ENCODE data around the gene RIPK3. TPM values are rescaled to one million over a fixed set of nuclear protein-coding genes. Genes with fewer than 3 reads are reported as not detected.

The RIPK3 gene
- total and polyA plus RNA-seq, 8 donors = 3.9 to 13.0 (median 6.1) TPM

DNA sequence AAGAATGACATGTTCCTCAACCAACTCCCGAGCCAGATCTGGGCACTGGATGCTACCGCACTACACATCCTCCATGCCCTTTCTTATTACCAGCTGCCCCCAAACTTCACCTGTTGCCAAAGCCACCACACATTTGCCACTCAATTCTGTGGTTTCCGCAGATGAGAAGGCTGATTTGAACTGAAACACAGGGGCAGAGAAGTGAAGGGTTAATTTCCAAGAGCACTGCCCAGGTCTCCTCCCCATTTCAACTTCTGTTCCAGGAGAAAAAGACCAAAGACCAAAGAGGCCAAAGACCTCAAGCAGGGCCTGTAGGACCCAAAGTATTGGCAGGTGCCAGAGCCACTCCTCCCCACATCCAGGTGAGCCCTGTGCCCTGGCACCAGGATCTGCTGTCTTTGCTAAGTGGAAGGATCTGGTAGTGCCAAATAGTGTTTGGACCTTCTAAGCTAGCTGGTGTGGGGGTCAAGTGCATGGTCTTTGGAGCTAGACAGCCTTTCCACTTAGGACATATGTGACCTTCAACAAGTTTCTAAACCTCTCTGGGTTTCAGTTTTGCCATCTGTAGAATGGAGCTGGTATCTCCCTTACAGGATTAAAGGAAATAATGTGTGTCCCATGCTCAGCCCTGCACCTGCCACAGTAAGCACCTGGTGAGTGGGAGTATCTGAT, 48.2 kb downstream of the RIPK3 start:
- TF ChIP-seq, protein P1, sequence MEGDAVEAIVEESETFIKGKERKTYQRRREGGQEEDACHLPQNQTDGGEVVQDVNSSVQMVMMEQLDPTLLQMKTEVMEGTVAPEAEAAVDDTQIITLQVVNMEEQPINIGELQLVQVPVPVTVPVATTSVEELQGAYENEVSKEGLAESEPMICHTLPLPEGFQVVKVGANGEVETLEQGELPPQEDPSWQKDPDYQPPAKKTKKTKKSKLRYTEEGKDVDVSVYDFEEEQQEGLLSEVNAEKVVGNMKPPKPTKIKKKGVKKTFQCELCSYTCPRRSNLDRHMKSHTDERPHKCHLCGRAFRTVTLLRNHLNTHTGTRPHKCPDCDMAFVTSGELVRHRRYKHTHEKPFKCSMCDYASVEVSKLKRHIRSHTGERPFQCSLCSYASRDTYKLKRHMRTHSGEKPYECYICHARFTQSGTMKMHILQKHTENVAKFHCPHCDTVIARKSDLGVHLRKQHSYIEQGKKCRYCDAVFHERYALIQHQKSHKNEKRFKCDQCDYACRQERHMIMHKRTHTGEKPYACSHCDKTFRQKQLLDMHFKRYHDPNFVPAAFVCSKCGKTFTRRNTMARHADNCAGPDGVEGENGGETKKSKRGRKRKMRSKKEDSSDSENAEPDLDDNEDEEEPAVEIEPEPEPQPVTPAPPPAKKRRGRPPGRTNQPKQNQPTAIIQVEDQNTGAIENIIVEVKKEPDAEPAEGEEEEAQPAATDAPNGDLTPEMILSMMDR (IDR thresholded peaks at IDR 0.05) = no peak
- no peak for FAIRE-seq
- intact Hi-C loops (cut with DNase I) = no loop called here
- Histone ChIP-seq H3K27me3 (no peaks in the 10 kb centered on the region), H3K36me3 (peaks cover 0 to 34% (median 8%) of the 10 kb centered on the region in 3 donors), H3K4me3 (no peak overlapping the region), H3K27ac (no peak overlapping the region), H3K9me3 (no peaks in the 10 kb centered on the region), H3K4me1 (peaks cover 0 to under 1% (median 0%) of the 10 kb centered on the region in 3 donors)
- WGBS, 2 donors = 86 to 94% methylated on average over 3 of the region's 3 CpGs
- ATAC-seq = no peak
- no peak for DNase-seq

DNA sequence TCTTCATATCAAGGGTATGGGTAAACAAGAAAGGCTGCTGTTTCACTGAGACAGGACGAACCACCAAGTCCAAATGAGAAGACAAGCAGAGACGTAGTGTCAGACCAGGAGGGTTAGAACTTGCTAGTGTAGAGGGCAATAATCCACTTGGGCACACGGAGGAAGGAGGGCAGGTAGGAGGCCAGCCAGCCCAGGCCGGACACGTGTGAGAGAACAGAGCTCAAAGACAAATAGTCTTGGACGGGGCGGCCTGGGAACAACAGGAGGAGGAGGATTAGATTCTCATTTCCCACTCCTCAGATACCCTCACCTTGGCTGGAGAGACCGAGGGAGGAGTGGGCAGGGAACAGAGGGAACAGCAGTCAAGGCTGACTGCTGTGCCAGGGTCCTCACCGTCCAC, 49.0 kb downstream of the RIPK3 start:
- H3K4me3 ChIP-seq = no peak overlapping the region
- H3K4me1 ChIP-seq = no peaks in the 10 kb centered on the region
- FAIRE-seq (no peak), DNase-seq (peak in 1 of 6 donors; percentile 14), ATAC-seq (no peak)
- no peaks in the 10 kb centered on the region for H3K27me3 ChIP-seq
- TF ChIP-seq, protein P1 (IDR thresholded peaks at IDR 0.05) = no peak
- whole genome bisulfite sequencing, 2 donors = 80 to 81% methylated on average over 9 of the region's 9 CpGs
- intact Hi-C loops (cut with DNase I) = no loop called here
- no peaks in the 10 kb centered on the region for H3K9me3 ChIP-seq
- H3K36me3 ChIP-seq = peaks cover 0 to 30% (median 4%) of the 10 kb centered on the region in 3 donors
- no peak overlapping the region for H3K27ac ChIP-seq

DNA sequence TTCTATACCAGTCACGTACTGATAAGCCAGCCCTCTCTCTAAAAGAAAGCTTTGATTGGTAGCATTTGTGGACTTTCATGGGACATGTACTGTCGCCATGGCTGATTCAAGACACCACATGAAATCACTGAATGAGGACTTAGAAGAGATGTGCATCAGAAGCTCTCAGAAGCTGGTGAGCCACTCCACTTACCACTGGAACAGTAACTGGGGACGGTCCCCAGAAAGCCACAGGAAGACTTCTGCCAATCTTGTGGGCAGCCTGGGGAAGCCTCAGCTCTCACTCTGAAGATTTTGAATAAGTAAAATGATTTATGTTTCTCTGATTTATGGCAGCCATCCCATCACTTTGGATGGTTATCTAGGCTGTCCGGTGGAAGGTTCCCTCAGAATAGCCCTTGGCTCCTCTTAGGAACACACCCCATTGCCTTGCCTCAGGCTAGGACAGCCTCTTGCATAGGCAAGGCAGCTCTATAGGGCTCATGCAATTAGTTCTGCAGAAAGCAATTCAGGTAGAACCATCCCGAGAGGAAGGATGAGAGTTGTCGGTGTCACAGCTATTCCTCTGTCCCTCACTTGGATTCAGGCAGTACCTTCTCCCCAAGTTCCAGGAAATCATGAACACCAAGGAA, 50.0 kb downstream of the RIPK3 start:
- intact Hi-C loops (cut with DNase I) = no loop called here
- FAIRE-seq = no peak
- no peak overlapping the region for H3K4me3 ChIP-seq
- H3K27ac ChIP-seq = no peak overlapping the region
- peaks cover 0 to 23% (median 0%) of the 10 kb centered on the region in 3 donors for H3K36me3 ChIP-seq
- no peaks in the 10 kb centered on the region for H3K9me3 ChIP-seq
- H3K27me3 ChIP-seq = no peaks in the 10 kb centered on the region
- no peaks in the 10 kb centered on the region for H3K4me1 ChIP-seq
- DNase-seq = no peak
- WGBS, 2 donors = 77 to 81% methylated on average over 6 of the region's 6 CpGs
- no peak for ATAC-seq
- TF ChIP-seq, protein P1 (IDR thresholded peaks at IDR 0.05) = no peak

DNA sequence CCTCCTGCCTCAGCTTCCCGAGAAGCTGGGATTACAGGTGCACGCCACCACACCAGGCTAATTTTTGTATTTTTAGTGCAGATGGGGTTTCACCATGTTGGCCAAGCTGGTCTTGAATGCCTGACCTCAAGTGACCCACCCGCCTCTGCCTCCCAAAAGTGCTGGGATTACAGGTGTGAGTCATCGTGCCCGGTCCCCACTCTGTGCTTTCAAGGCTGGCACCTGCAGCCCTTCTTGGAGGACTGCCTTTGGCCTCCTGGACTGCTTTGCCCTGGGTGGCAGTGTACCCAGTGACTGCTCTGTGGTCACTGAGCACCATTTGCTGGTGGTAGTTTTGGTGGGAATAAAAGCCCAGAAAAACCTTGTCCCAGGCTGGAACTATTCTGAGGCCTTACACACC, 52.8 kb downstream of the RIPK3 start:
- no peaks in the 10 kb centered on the region for H3K4me1 ChIP-seq
- H3K9me3 ChIP-seq = no peaks in the 10 kb centered on the region
- no peaks in the 10 kb centered on the region for H3K27me3 ChIP-seq
- peaks cover 0 to 12% (median 0%) of the 10 kb centered on the region in 3 donors for H3K36me3 ChIP-seq
- H3K4me3 ChIP-seq = no peak overlapping the region
- intact Hi-C loops (cut with DNase I) = no loop called here
- DNase-seq = peak in 1 of 6 donors; percentile 32
- ATAC-seq = no peak
- 90 to 93% methylated on average over 5 of the region's 5 CpGs for WGBS, 2 donors
- FAIRE-seq = no peak
- H3K27ac ChIP-seq = no peak overlapping the region
- TF ChIP-seq, protein P1 (IDR thresholded peaks at IDR 0.05) = no peak

Other genes starting within 250 kb of the RIPK3 start
Only the 30 nearest of the 33 such genes appear.
- 1 to 10 TPM in 3 of 6 donors, under 1 TPM in 3; 0.37 to 2.4 (median 1.1) TPM for gene NRL, start 225.0 kb downstream of the RIPK3 start, total RNA-seq
- 1 to 10 TPM; 2.3 TPM for gene NRL, start 225.0 kb downstream of the RIPK3 start, polyA plus RNA-seq
- gene FITM1, start 209.3 kb downstream of the RIPK3 start, total RNA-seq = 10 to 100 TPM in 1 of 6 donors, 1 to 10 TPM in 5; 2.7 to 12.0 (median 4.0) TPM
- gene FITM1, start 209.3 kb downstream of the RIPK3 start, polyA plus RNA-seq = 10 to 100 TPM in 1 of 2 donors, 1 to 10 TPM in 1; 3.4 to 11.1 TPM
- 100 to 1,000 TPM in 2 of 6 donors, 10 to 100 TPM in 4; 46.4 to 107 (median 68.8) TPM for gene PSME1, start 203.8 kb downstream of the RIPK3 start, total RNA-seq
- gene PSME1, start 203.8 kb downstream of the RIPK3 start, polyA plus RNA-seq = 100 to 1,000 TPM in 1 of 2 donors, 10 to 100 TPM in 1; 88.9 to 132 TPM
- gene EMC9, start 198.4 kb downstream of the RIPK3 start, total RNA-seq = 10 to 100 TPM in 5 of 6 donors, 1 to 10 TPM in 1; 8.1 to 18.8 (median 13.5) TPM
- 10 to 100 TPM; 52.4 to 72.6 TPM for gene EMC9, start 198.4 kb downstream of the RIPK3 start, polyA plus RNA-seq
- 10 to 100 TPM; 33.9 to 90.3 (median 59.2) TPM for gene PSME2, start 193.4 kb downstream of the RIPK3 start, total RNA-seq
- gene PSME2, start 193.4 kb downstream of the RIPK3 start, polyA plus RNA-seq = 100 to 1,000 TPM; 180 to 285 TPM
- 10 to 100 TPM; 25.8 to 44.2 (median 37.1) TPM for gene RNF31, start 192.5 kb downstream of the RIPK3 start, total RNA-seq
- 100 to 1,000 TPM; 124 to 169 TPM for gene RNF31, start 192.5 kb downstream of the RIPK3 start, polyA plus RNA-seq
- gene IRF9, start 178.7 kb downstream of the RIPK3 start, total RNA-seq = 10 to 100 TPM; 20.3 to 60.7 (median 27.9) TPM
- 10 to 100 TPM; 50.7 to 60.8 TPM for gene IRF9, start 178.7 kb downstream of the RIPK3 start, polyA plus RNA-seq
- 1 to 10 TPM; 3.5 to 9.9 (median 4.5) TPM for gene REC8, start 167.9 kb downstream of the RIPK3 start, total RNA-seq
- 10 to 100 TPM; 22.8 to 41.1 TPM for gene REC8, start 167.9 kb downstream of the RIPK3 start, polyA plus RNA-seq
- 10 to 100 TPM; 24.6 to 62.0 (median 31.0) TPM for gene IPO4, start 151.2 kb downstream of the RIPK3 start, total RNA-seq
- gene IPO4, start 151.2 kb downstream of the RIPK3 start, polyA plus RNA-seq = 10 to 100 TPM; 21.3 to 29.4 TPM
- gene TM9SF1, start 144.6 kb downstream of the RIPK3 start, total RNA-seq = 10 to 100 TPM; 29.2 to 46.8 (median 38.4) TPM
- gene TM9SF1, start 144.6 kb downstream of the RIPK3 start, polyA plus RNA-seq = 10 to 100 TPM; 20.5 to 34.4 TPM
- gene TSSK4, start 134.3 kb downstream of the RIPK3 start, total RNA-seq = under 1 TPM in 5 of 6 donors, not detected in 1; 0.16 to 0.66 (median 0.40) TPM
- under 1 TPM; 0.14 to 0.46 TPM for gene TSSK4, start 134.3 kb downstream of the RIPK3 start, polyA plus RNA-seq
- 10 to 100 TPM; 16.3 to 31.2 (median 22.4) TPM for gene CHMP4A, start 126.5 kb downstream of the RIPK3 start, total RNA-seq
- 10 to 100 TPM; 35.4 to 79.9 TPM for gene CHMP4A, start 126.5 kb downstream of the RIPK3 start, polyA plus RNA-seq
- 10 to 100 TPM in 2 of 6 donors, 1 to 10 TPM in 4; 7.8 to 11.9 (median 9.3) TPM for gene MDP1, start 123.9 kb downstream of the RIPK3 start, total RNA-seq
- 10 to 100 TPM; 20.4 to 31.7 TPM for gene MDP1, start 123.9 kb downstream of the RIPK3 start, polyA plus RNA-seq
- gene NEDD8, start 107.6 kb downstream of the RIPK3 start, total RNA-seq = 10 to 100 TPM; 32.5 to 65.1 (median 46.9) TPM
- 100 to 1,000 TPM in 1 of 2 donors, 10 to 100 TPM in 1; 62.8 to 118 TPM for gene NEDD8, start 107.6 kb downstream of the RIPK3 start, polyA plus RNA-seq
- 10 to 100 TPM; 24.3 to 37.0 (median 28.6) TPM for gene GMPR2, start 107.1 kb downstream of the RIPK3 start, total RNA-seq
- gene GMPR2, start 107.1 kb downstream of the RIPK3 start, polyA plus RNA-seq = 10 to 100 TPM; 23.6 to 48.1 TPM
- 10 to 100 TPM; 32.1 to 42.6 (median 34.4) TPM for gene TINF2, start 97.4 kb downstream of the RIPK3 start, total RNA-seq
- 10 to 100 TPM; 23.8 to 43.8 TPM for gene TINF2, start 97.4 kb downstream of the RIPK3 start, polyA plus RNA-seq
- 1 to 10 TPM; 1.2 to 3.8 (median 2.2) TPM for gene TGM1, start 76.8 kb downstream of the RIPK3 start, total RNA-seq
- gene TGM1, start 76.8 kb downstream of the RIPK3 start, polyA plus RNA-seq = 1 to 10 TPM; 4.8 to 5.4 TPM
- 10 to 100 TPM; 15.4 to 21.0 (median 18.2) TPM for gene RABGGTA, start 68.4 kb downstream of the RIPK3 start, total RNA-seq
- 10 to 100 TPM; 49.1 to 51.5 TPM for gene RABGGTA, start 68.4 kb downstream of the RIPK3 start, polyA plus RNA-seq
- 10 to 100 TPM in 3 of 6 donors, 1 to 10 TPM in 3; 6.1 to 15.3 (median 11.2) TPM for gene DHRS1, start 40.2 kb downstream of the RIPK3 start, total RNA-seq
- gene DHRS1, start 40.2 kb downstream of the RIPK3 start, polyA plus RNA-seq = 10 to 100 TPM; 18.9 to 21.1 TPM
- gene NOP9, start 40.1 kb downstream of the RIPK3 start, total RNA-seq = 10 to 100 TPM in 4 of 6 donors, 1 to 10 TPM in 2; 8.8 to 13.9 (median 11.3) TPM
- gene NOP9, start 40.1 kb downstream of the RIPK3 start, polyA plus RNA-seq = 1 to 10 TPM; 6.2 to 8.7 TPM
- 10 to 100 TPM in 3 of 6 donors, 1 to 10 TPM in 3; 6.3 to 11.3 (median 9.4) TPM for gene CIDEB, start 32.0 kb downstream of the RIPK3 start, total RNA-seq
- gene CIDEB, start 32.0 kb downstream of the RIPK3 start, polyA plus RNA-seq = 10 to 100 TPM in 1 of 2 donors, 1 to 10 TPM in 1; 9.2 to 15.0 TPM
- gene LTB4R2, start 29.9 kb downstream of the RIPK3 start, total RNA-seq = 1 to 10 TPM; 1.5 to 3.0 (median 2.2) TPM
- 1 to 10 TPM in 1 of 2 donors, under 1 TPM in 1; 0.73 to 3.1 TPM for gene LTB4R2, start 29.9 kb downstream of the RIPK3 start, polyA plus RNA-seq
- 1 to 10 TPM; 1.9 to 3.2 (median 2.3) TPM for gene LTB4R, start 28.5 kb downstream of the RIPK3 start, total RNA-seq
- 10 to 100 TPM; 13.0 to 15.5 TPM for gene LTB4R, start 28.5 kb downstream of the RIPK3 start, polyA plus RNA-seq
- gene ADCY4, start 4.9 kb downstream of the RIPK3 start, total RNA-seq = 10 to 100 TPM in 1 of 6 donors, 1 to 10 TPM in 5; 3.2 to 10.6 (median 5.1) TPM
- gene ADCY4, start 4.9 kb downstream of the RIPK3 start, polyA plus RNA-seq = 10 to 100 TPM; 33.8 to 59.3 TPM
- gene NFATC4, start 28.2 kb upstream of the RIPK3 start, total RNA-seq = 10 to 100 TPM in 3 of 6 donors, 1 to 10 TPM in 3; 3.3 to 27.5 (median 10.5) TPM
- 10 to 100 TPM; 77.0 to 97.9 TPM for gene NFATC4, start 28.2 kb upstream of the RIPK3 start, polyA plus RNA-seq
- gene NYNRIN, start 59.0 kb upstream of the RIPK3 start, total RNA-seq = 1 to 10 TPM; 2.1 to 9.0 (median 4.3) TPM
- gene NYNRIN, start 59.0 kb upstream of the RIPK3 start, polyA plus RNA-seq = 1 to 10 TPM; 2.7 to 5.6 TPM
- gene CBLN3, start 89.7 kb upstream of the RIPK3 start, total RNA-seq = 1 to 10 TPM in 1 of 6 donors, under 1 TPM in 5; 0.47 to 5.6 (median 0.75) TPM
- gene CBLN3, start 89.7 kb upstream of the RIPK3 start, polyA plus RNA-seq = 1 to 10 TPM in 1 of 2 donors, under 1 TPM in 1; 0.91 to 1.4 TPM
- 10 to 100 TPM; 25.4 to 42.9 (median 27.9) TPM for gene KHNYN, start 90.0 kb upstream of the RIPK3 start, total RNA-seq
- gene KHNYN, start 90.0 kb upstream of the RIPK3 start, polyA plus RNA-seq = 10 to 100 TPM; 21.8 to 26.9 TPM
- gene SDR39U1, start 102.8 kb upstream of the RIPK3 start, total RNA-seq = 10 to 100 TPM; 22.0 to 33.8 (median 28.9) TPM
- 100 to 1,000 TPM in 1 of 2 donors, 10 to 100 TPM in 1; 86.1 to 124 TPM for gene SDR39U1, start 102.8 kb upstream of the RIPK3 start, polyA plus RNA-seq
- gene CMA1, start 168.3 kb upstream of the RIPK3 start, total RNA-seq = under 1 TPM in 2 of 6 donors, not detected in 4; 0.64 to 0.69 TPM
- gene CMA1, start 168.3 kb upstream of the RIPK3 start, polyA plus RNA-seq = under 1 TPM in 1 of 2 donors, not detected in 1; 0.14 TPM